ENCODE results near the gene HSPA14.
"Not testable (repeated sequence)": the region's sequence is repeated elsewhere in the genome, so short reads cannot be mapped to it uniquely, and the experiment has no call there.

HSPA14 gene

DNA sequence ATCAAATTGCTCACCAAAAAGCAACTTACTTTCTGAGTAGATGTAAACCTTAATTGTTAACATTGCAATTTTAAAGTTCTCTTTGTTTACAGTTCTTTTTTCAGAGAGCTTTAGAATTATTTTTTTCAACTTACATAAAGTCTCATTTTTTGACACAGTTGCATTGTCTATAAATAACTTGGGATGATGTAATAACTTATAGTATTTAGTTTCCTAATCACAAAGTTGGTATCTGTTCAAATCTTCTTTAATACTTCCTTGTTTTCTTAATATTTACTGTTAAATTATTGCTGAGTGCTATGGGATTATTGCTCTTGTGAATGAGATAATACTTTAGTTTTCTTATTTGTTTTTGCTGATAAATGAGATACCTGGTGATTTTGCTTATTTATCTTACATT is 21.7 kb downstream of the HSPA14 start:
- Histone ChIP-seq H3K79me2 (ENCODE audit: control insufficient read depth, low read length) (no peaks in the 10 kb centered on the region), H4K20me1 (ENCODE audit: control insufficient read depth, insufficient read depth, low read depth, low read length) (no peaks in the 10 kb centered on the region), H3F3A (ENCODE audit: control insufficient read depth, insufficient read depth) (0 out of 2 replicates have a peak, but pooled peaks cover 2% of the 10 kb centered on the region), H3K9me3 (ENCODE audit: control insufficient read depth, insufficient read depth, low read length) (no peaks in the 10 kb centered on the region), H3K36me3 (ENCODE audit: control insufficient read depth, low read length) (peaks cover 73% of the 10 kb centered on the region), H3K4me2 (ENCODE audit: low read length) (no peak overlapping the region), H3K9me2 (replicated peaks; ENCODE audit: control insufficient read depth, low read length) (no peaks in the 10 kb centered on the region), H3K27ac (ENCODE audit: low read depth, low read length) (no peak overlapping the region), H3K27me3 (ENCODE audit: control insufficient read depth, low read length) (no peaks in the 10 kb centered on the region), H3K4me1 (ENCODE audit: control insufficient read depth, low read length) (peaks cover 17% of the 10 kb centered on the region), H3K4me3 (ENCODE audit: low read length) (no peak overlapping the region)
- TF ChIP-seq, protein P1, sequence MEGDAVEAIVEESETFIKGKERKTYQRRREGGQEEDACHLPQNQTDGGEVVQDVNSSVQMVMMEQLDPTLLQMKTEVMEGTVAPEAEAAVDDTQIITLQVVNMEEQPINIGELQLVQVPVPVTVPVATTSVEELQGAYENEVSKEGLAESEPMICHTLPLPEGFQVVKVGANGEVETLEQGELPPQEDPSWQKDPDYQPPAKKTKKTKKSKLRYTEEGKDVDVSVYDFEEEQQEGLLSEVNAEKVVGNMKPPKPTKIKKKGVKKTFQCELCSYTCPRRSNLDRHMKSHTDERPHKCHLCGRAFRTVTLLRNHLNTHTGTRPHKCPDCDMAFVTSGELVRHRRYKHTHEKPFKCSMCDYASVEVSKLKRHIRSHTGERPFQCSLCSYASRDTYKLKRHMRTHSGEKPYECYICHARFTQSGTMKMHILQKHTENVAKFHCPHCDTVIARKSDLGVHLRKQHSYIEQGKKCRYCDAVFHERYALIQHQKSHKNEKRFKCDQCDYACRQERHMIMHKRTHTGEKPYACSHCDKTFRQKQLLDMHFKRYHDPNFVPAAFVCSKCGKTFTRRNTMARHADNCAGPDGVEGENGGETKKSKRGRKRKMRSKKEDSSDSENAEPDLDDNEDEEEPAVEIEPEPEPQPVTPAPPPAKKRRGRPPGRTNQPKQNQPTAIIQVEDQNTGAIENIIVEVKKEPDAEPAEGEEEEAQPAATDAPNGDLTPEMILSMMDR (IDR thresholded peaks at IDR 0.05; ENCODE audit: low read depth, low read length, poor library complexity, severe bottlenecking): no peak
- TF ChIP-seq EZH2phosphoT487 (IDR thresholded peaks at IDR 0.05; ENCODE audit: borderline replicate concordance, low read length): no peak

DNA sequence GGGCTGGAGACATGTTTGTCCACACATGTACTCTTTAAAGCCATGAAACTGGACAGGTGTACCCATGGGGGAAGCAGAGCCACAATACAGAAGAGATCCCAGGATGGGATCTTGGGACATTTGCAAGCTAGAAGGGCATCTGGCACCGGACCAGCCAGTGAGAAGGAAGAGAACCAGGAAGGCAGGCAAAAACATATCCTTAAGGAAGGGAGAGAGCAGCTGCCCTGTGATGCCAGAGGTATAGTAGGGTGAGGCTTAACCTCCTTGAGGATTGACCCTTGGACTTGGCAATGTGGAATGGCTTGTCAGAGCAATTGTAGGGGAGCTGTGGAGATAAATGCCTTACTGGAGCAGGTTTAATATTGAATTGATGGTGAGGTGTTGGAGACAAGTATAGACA is 22.7 kb downstream of the HSPA14 start:
- no peaks in the 10 kb centered on the region for H4K20me1 ChIP-seq (ENCODE audit: control insufficient read depth, insufficient read depth, low read depth, low read length)
- no peak overlapping the region for H3K4me2 ChIP-seq (ENCODE audit: low read length)
- H3K36me3 ChIP-seq (ENCODE audit: control insufficient read depth, low read length): peaks cover 67% of the 10 kb centered on the region
- no peak overlapping the region for H3K27ac ChIP-seq (ENCODE audit: low read depth, low read length)
- no peak for TF ChIP-seq EZH2phosphoT487 (IDR thresholded peaks at IDR 0.05; ENCODE audit: borderline replicate concordance, low read length)
- TF ChIP-seq, protein P1 (IDR thresholded peaks at IDR 0.05; ENCODE audit: low read depth, low read length, poor library complexity, severe bottlenecking): no peak
- peaks cover 17% of the 10 kb centered on the region for H3K4me1 ChIP-seq (ENCODE audit: control insufficient read depth, low read length)
- no peaks in the 10 kb centered on the region for H3K9me2 ChIP-seq (replicated peaks; ENCODE audit: control insufficient read depth, low read length)
- no peaks in the 10 kb centered on the region for H3K27me3 ChIP-seq (ENCODE audit: control insufficient read depth, low read length)
- no peaks in the 10 kb centered on the region for H3K79me2 ChIP-seq (ENCODE audit: control insufficient read depth, low read length)
- H3F3A ChIP-seq (ENCODE audit: control insufficient read depth, insufficient read depth): 0 out of 2 replicates have a peak, but pooled peaks cover 2% of the 10 kb centered on the region
- H3K4me3 ChIP-seq (ENCODE audit: low read length): no peak overlapping the region
- H3K9me3 ChIP-seq (ENCODE audit: control insufficient read depth, insufficient read depth, low read length): no peaks in the 10 kb centered on the region

DNA sequence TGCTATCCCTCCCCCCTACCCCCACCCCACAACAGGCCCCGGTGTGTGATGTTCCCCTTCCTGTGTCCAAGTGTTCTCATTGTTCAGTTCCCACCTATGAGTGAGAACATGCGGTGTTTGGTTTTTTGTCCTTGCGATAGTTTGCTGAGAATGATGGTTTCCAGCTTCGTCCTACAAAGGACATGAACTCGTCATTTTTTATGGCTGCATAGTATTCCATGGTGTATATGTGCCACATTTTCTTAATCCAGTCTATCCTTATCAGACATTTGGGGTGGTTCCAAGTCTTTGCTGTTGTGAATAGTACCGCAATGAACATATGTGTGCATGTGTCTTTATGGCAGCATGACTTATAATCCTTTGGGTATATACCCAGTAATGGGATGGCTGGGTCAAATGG is 26.4 kb downstream of the HSPA14 start:
- H3K9me3 ChIP-seq (ENCODE audit: control insufficient read depth, insufficient read depth, low read length); H3K27ac ChIP-seq (ENCODE audit: low read depth, low read length); H3K4me1 ChIP-seq (ENCODE audit: control insufficient read depth, low read length); H3F3A ChIP-seq (ENCODE audit: control insufficient read depth, insufficient read depth); H3K4me2 ChIP-seq (ENCODE audit: low read length); H3K79me2 ChIP-seq (ENCODE audit: control insufficient read depth, low read length); H4K20me1 ChIP-seq (ENCODE audit: control insufficient read depth, insufficient read depth, low read depth, low read length); H3K9me2 ChIP-seq (replicated peaks; ENCODE audit: control insufficient read depth, low read length); H3K4me3 ChIP-seq (ENCODE audit: low read length); H3K27me3 ChIP-seq (ENCODE audit: control insufficient read depth, low read length): not testable (repeated sequence)
- H3K36me3 ChIP-seq (ENCODE audit: control insufficient read depth, low read length): peaks cover 65% of the 10 kb centered on the region

DNA sequence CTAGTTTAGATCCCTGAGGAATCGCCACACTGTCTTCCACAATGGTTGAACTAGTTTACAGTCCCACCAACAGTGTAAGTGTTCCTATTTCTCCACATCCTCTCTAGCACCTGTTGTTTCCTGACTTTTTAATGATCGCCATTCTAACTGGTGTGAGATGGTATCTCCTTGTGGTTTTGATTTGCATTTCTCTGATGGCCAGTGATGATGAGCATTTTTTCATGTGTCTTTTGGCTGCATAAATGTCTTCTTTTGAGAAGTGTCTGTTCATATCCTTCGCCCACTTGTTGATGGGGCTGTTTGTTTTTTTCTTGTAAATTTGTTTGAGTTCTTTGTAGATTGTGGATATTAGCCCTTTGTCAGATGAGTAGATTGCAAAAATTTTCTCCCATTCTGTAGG is 26.8 kb downstream of the HSPA14 start:
- not testable (repeated sequence) for H3K9me3 ChIP-seq (ENCODE audit: control insufficient read depth, insufficient read depth, low read length); H3F3A ChIP-seq (ENCODE audit: control insufficient read depth, insufficient read depth); H3K4me1 ChIP-seq (ENCODE audit: control insufficient read depth, low read length); H3K27ac ChIP-seq (ENCODE audit: low read depth, low read length); H3K4me3 ChIP-seq (ENCODE audit: low read length); H3K27me3 ChIP-seq (ENCODE audit: control insufficient read depth, low read length); H3K79me2 ChIP-seq (ENCODE audit: control insufficient read depth, low read length); H3K9me2 ChIP-seq (replicated peaks; ENCODE audit: control insufficient read depth, low read length); H4K20me1 ChIP-seq (ENCODE audit: control insufficient read depth, insufficient read depth, low read depth, low read length); H3K4me2 ChIP-seq (ENCODE audit: low read length)
- H3K36me3 ChIP-seq (ENCODE audit: control insufficient read depth, low read length): peaks cover 65% of the 10 kb centered on the region
